Measurements from ENCODE around the gene PHC2.

PHC2 gene

GRCh38 chr1:33391343-33392078 lies 39.4 kb downstream of the PHC2 start:
- DNase-seq (ENCODE audit: low read depth in 2 of 2): no peak

- no peak for DNase-seq (ENCODE audit: low read depth in 2 of 2)
Observed at GRCh38 chr1:33390542-33390941, 40.4 kb downstream of the PHC2 start.

GRCh38 chr1:33388805-33389771 lies 41.8 kb downstream of the PHC2 start:
- no peak for DNase-seq (ENCODE audit: low read depth in 2 of 2)

GRCh38 chr1:33387625-33388024 lies 43.3 kb downstream of the PHC2 start:
- no peak for DNase-seq (ENCODE audit: low read depth in 2 of 2)

GRCh38 chr1:33385251-33385650 lies 45.6 kb downstream of the PHC2 start:
- DNase-seq (ENCODE audit: low read depth in 2 of 2): no peak

GRCh38 chr1:33384040-33384812 lies 46.7 kb downstream of the PHC2 start:
- DNase-seq (ENCODE audit: low read depth in 2 of 2): no peak

- DNase-seq (ENCODE audit: low read depth in 2 of 2): no peak
Observed at GRCh38 chr1:33383489-33383888, 47.4 kb downstream of the PHC2 start.

- no peak for DNase-seq (ENCODE audit: low read depth in 2 of 2)
Observed at GRCh38 chr1:33382661-33383415, 48.1 kb downstream of the PHC2 start.

- DNase-seq (ENCODE audit: low read depth in 2 of 2): no peak
Observed at GRCh38 chr1:33381977-33382376, 48.9 kb downstream of the PHC2 start.

GRCh38 chr1:33380811-33381210 lies 50.1 kb downstream of the PHC2 start:
- DNase-seq (ENCODE audit: low read depth in 2 of 2): no peak

- no peak for DNase-seq (ENCODE audit: low read depth in 2 of 2)
Observed at GRCh38 chr1:33379631-33380354, 51.1 kb downstream of the PHC2 start.

GRCh38 chr1:33378976-33379375 lies 51.9 kb downstream of the PHC2 start:
- DNase-seq (ENCODE audit: low read depth in 2 of 2): no peak

GRCh38 chr1:33378524-33378923 lies 52.4 kb downstream of the PHC2 start:
- DNase-seq (ENCODE audit: low read depth in 2 of 2): no peak

- no peak for DNase-seq (ENCODE audit: low read depth in 2 of 2)
Observed at GRCh38 chr1:33377756-33378155, 53.1 kb downstream of the PHC2 start.

GRCh38 chr1:33377013-33377412 lies 53.9 kb downstream of the PHC2 start:
- DNase-seq (ENCODE audit: low read depth in 2 of 2): no peak

GRCh38 chr1:33375316-33375715 lies 55.6 kb downstream of the PHC2 start:
- DNase-seq (ENCODE audit: low read depth in 2 of 2): no peak

- DNase-seq (ENCODE audit: low read depth in 2 of 2): no peak
Observed at GRCh38 chr1:33374336-33375105, 56.4 kb downstream of the PHC2 start.

- DNase-seq (ENCODE audit: low read depth in 2 of 2): no peak
Observed at GRCh38 chr1:33373606-33374005, 57.3 kb downstream of the PHC2 start.

- no peak for DNase-seq (ENCODE audit: low read depth in 2 of 2)
Observed at GRCh38 chr1:33372677-33373076, 58.2 kb downstream of the PHC2 start.

GRCh38 chr1:33372162-33372561 lies 58.7 kb downstream of the PHC2 start:
- DNase-seq (ENCODE audit: low read depth in 2 of 2): no peak
